ENCODE measurements around the gene ACOX1.

DNA sequence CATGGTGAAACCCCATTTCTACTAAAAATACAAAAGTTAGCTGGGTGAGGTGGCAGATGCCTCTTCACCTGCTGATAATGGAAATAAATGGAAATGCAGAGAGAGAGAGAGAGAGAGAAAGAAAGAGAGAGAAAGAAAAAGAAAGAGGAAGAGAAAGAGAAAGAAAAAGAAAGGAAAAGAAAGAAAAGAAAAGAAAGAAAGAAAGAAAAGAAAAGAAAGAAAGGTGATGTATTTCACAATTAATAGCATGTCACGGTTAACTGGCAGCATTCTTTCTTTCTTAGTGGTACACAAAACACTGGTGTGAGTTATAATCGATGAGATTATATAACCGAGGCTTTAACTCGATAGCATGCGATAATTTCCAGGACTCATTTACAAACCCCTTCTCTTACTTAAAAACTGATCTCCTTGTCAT is 3.2 kb downstream of the ACOX1 start:
- TF ChIP-seq ZNF274 (IDR thresholded peaks at IDR 0.05; ENCODE audit: low read depth, low read length) (no peak), POLR2AphosphoS5 (IDR thresholded peaks at IDR 0.05; ENCODE audit: low read depth, low read length) (no peak), EZH2phosphoT487 (IDR thresholded peaks at IDR 0.05; ENCODE audit: borderline replicate concordance) (no peak), JUND (IDR thresholded peaks at IDR 0.05) (no peak), POLR2A (IDR thresholded peaks at IDR 0.05; ENCODE audit: borderline replicate concordance, extremely low read depth, insufficient read depth, insufficient read length) (no peak), SP1 (IDR thresholded peaks at IDR 0.05; ENCODE audit: low read depth) (no peak), SIN3A (IDR thresholded peaks at IDR 0.05; ENCODE audit: low read depth) (no peak), EZH2 (IDR thresholded peaks at IDR 0.05) (no peak), FOSL1 (IDR thresholded peaks at IDR 0.05; ENCODE audit: low read depth) (no peak)
- TF ChIP-seq, protein P1, sequence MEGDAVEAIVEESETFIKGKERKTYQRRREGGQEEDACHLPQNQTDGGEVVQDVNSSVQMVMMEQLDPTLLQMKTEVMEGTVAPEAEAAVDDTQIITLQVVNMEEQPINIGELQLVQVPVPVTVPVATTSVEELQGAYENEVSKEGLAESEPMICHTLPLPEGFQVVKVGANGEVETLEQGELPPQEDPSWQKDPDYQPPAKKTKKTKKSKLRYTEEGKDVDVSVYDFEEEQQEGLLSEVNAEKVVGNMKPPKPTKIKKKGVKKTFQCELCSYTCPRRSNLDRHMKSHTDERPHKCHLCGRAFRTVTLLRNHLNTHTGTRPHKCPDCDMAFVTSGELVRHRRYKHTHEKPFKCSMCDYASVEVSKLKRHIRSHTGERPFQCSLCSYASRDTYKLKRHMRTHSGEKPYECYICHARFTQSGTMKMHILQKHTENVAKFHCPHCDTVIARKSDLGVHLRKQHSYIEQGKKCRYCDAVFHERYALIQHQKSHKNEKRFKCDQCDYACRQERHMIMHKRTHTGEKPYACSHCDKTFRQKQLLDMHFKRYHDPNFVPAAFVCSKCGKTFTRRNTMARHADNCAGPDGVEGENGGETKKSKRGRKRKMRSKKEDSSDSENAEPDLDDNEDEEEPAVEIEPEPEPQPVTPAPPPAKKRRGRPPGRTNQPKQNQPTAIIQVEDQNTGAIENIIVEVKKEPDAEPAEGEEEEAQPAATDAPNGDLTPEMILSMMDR (IDR thresholded peaks at IDR 0.05 in 2 of 3, conservative IDR thresholded peaks at IDR 0.05 in 1 of 3; ENCODE audit: borderline replicate concordance in 1 of 3, insufficient read depth in 1 of 3, low read depth in 2 of 3, low read length in 2 of 3): no peak
- TF ChIP-seq, protein P2, sequence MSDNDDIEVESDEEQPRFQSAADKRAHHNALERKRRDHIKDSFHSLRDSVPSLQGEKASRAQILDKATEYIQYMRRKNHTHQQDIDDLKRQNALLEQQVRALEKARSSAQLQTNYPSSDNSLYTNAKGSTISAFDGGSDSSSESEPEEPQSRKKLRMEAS (IDR thresholded peaks at IDR 0.05): no peak
- TF ChIP-seq, protein P3, sequence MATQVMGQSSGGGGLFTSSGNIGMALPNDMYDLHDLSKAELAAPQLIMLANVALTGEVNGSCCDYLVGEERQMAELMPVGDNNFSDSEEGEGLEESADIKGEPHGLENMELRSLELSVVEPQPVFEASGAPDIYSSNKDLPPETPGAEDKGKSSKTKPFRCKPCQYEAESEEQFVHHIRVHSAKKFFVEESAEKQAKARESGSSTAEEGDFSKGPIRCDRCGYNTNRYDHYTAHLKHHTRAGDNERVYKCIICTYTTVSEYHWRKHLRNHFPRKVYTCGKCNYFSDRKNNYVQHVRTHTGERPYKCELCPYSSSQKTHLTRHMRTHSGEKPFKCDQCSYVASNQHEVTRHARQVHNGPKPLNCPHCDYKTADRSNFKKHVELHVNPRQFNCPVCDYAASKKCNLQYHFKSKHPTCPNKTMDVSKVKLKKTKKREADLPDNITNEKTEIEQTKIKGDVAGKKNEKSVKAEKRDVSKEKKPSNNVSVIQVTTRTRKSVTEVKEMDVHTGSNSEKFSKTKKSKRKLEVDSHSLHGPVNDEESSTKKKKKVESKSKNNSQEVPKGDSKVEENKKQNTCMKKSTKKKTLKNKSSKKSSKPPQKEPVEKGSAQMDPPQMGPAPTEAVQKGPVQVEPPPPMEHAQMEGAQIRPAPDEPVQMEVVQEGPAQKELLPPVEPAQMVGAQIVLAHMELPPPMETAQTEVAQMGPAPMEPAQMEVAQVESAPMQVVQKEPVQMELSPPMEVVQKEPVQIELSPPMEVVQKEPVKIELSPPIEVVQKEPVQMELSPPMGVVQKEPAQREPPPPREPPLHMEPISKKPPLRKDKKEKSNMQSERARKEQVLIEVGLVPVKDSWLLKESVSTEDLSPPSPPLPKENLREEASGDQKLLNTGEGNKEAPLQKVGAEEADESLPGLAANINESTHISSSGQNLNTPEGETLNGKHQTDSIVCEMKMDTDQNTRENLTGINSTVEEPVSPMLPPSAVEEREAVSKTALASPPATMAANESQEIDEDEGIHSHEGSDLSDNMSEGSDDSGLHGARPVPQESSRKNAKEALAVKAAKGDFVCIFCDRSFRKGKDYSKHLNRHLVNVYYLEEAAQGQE (IDR thresholded peaks at IDR 0.05; ENCODE audit: low read depth): no peak
- TF ChIP-seq, protein P4, sequence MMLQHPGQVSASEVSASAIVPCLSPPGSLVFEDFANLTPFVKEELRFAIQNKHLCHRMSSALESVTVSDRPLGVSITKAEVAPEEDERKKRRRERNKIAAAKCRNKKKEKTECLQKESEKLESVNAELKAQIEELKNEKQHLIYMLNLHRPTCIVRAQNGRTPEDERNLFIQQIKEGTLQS (IDR thresholded peaks at IDR 0.05): no peak

All from HCT116 (cell line).